Measurements from ENCODE around the gene PPFIA2. TPM values are rescaled to one million over a fixed set of nuclear protein-coding genes. Genes with fewer than 3 reads are reported as not detected.

PPFIA2 gene
- total and polyA plus RNA-seq, 10 of the 15 experiments (the other 5 are each of a cell fraction or from before 2014, with no cell fraction given) = 0.06 to 0.39 (median 0.18) TPM; not detected in 6

DNA sequence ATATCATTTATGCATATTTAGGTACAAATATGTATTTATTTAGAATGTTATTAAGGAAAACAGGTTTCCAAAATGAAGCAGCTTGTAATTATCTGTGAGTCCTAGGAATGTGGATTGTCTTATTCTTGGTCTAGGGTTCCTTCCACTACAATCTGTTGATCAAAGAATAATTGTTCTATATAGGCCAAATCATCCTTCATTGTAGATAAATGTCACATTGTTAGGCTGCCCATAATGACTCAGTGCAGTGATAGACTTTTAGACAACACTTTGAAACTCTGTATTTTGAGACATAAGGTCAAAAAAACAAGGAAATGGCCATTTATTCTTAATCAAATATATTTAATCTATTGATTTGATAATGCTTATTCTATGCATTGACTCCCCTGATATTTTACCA, 398.2 kb downstream of the PPFIA2 start:
- intact Hi-C loops (cut with micrococcal nuclease; ENCODE audit: unreplicated experiment) = no loop called here
- CTCF ChIA-PET = no interaction called here
- ATAC-seq (no peak), DNase-seq (ENCODE audit: low read depth, low spot score) (no peak), FAIRE-seq (no peak)
- no peak overlapping the region for H3K9ac ChIP-seq (ENCODE audit: control insufficient read depth, insufficient read depth, low read length)
- POLR2A ChIA-PET = no interaction called here
- H3K9me3 ChIP-seq (replicated peaks; ENCODE audit: control insufficient read depth, insufficient read depth, low read length) = no peaks in the 10 kb centered on the region
- no peak overlapping the region for H3K4me3 ChIP-seq
- TF ChIP-seq, protein P1, sequence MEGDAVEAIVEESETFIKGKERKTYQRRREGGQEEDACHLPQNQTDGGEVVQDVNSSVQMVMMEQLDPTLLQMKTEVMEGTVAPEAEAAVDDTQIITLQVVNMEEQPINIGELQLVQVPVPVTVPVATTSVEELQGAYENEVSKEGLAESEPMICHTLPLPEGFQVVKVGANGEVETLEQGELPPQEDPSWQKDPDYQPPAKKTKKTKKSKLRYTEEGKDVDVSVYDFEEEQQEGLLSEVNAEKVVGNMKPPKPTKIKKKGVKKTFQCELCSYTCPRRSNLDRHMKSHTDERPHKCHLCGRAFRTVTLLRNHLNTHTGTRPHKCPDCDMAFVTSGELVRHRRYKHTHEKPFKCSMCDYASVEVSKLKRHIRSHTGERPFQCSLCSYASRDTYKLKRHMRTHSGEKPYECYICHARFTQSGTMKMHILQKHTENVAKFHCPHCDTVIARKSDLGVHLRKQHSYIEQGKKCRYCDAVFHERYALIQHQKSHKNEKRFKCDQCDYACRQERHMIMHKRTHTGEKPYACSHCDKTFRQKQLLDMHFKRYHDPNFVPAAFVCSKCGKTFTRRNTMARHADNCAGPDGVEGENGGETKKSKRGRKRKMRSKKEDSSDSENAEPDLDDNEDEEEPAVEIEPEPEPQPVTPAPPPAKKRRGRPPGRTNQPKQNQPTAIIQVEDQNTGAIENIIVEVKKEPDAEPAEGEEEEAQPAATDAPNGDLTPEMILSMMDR (IDR thresholded peaks at IDR 0.05 in 2 of 3, conservative IDR thresholded peaks at IDR 0.05 in 1 of 3; ENCODE audit: control insufficient read depth in 2 of 3, extremely low read depth in 1 of 3, insufficient read depth in 1 of 3, low read depth in 3 of 3, low read length in 3 of 3) = no peak
- TF ChIP-seq SUZ12 (IDR thresholded peaks at IDR 0.05; ENCODE audit: unreplicated experiment) (no peak), SIX5 (IDR thresholded peaks at IDR 0.05; ENCODE audit: low read depth, low read length, severe bottlenecking) (no peak), NRF1 (conservative IDR thresholded peaks at IDR 0.05; ENCODE audit: low read depth, low read length) (no peak), GABPA (IDR thresholded peaks at IDR 0.05; ENCODE audit: low read depth) (no peak), ZNF207 (IDR thresholded peaks at IDR 0.05; ENCODE audit: borderline replicate concordance) (no peak), POLR2A (IDR thresholded peaks at IDR 0.05; ENCODE audit: low read depth, low read length) (no peak), HDGF (IDR thresholded peaks at IDR 0.05) (no peak), TBL1XR1 (IDR thresholded peaks at IDR 0.05; ENCODE audit: low read depth, low read length) (no peak), TAF1 (IDR thresholded peaks at IDR 0.05; ENCODE audit: borderline replicate concordance, low read depth, low read length) (no peak)
- TF ChIP-seq, protein P2, sequence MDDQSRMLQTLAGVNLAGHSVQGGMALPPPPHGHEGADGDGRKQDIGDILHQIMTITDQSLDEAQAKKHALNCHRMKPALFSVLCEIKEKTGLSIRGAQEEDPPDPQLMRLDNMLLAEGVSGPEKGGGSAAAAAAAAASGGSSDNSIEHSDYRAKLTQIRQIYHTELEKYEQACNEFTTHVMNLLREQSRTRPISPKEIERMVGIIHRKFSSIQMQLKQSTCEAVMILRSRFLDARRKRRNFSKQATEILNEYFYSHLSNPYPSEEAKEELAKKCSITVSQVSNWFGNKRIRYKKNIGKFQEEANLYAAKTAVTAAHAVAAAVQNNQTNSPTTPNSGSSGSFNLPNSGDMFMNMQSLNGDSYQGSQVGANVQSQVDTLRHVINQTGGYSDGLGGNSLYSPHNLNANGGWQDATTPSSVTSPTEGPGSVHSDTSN (IDR thresholded peaks at IDR 0.05; ENCODE audit: insufficient replicate concordance, low read depth, low read length) = no peak
- TF ChIP-seq, protein P3, sequence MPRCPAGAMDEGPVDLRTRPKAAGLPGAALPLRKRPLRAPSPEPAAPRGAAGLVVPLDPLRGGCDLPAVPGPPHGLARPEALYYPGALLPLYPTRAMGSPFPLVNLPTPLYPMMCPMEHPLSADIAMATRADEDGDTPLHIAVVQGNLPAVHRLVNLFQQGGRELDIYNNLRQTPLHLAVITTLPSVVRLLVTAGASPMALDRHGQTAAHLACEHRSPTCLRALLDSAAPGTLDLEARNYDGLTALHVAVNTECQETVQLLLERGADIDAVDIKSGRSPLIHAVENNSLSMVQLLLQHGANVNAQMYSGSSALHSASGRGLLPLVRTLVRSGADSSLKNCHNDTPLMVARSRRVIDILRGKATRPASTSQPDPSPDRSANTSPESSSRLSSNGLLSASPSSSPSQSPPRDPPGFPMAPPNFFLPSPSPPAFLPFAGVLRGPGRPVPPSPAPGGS (IDR thresholded peaks at IDR 0.05; ENCODE audit: borderline replicate concordance, insufficient read depth, low read depth, low read length, poor library complexity, severe bottlenecking) = no peak
- TF ChIP-seq, protein P4, sequence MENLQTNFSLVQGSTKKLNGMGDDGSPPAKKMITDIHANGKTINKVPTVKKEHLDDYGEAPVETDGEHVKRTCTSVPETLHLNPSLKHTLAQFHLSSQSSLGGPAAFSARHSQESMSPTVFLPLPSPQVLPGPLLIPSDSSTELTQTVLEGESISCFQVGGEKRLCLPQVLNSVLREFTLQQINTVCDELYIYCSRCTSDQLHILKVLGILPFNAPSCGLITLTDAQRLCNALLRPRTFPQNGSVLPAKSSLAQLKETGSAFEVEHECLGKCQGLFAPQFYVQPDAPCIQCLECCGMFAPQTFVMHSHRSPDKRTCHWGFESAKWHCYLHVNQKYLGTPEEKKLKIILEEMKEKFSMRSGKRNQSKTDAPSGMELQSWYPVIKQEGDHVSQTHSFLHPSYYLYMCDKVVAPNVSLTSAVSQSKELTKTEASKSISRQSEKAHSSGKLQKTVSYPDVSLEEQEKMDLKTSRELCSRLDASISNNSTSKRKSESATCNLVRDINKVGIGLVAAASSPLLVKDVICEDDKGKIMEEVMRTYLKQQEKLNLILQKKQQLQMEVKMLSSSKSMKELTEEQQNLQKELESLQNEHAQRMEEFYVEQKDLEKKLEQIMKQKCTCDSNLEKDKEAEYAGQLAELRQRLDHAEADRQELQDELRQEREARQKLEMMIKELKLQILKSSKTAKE (IDR thresholded peaks at IDR 0.05; ENCODE audit: low read depth, poor library complexity, severe bottlenecking) = no peak
- TF ChIP-seq, protein P5, sequence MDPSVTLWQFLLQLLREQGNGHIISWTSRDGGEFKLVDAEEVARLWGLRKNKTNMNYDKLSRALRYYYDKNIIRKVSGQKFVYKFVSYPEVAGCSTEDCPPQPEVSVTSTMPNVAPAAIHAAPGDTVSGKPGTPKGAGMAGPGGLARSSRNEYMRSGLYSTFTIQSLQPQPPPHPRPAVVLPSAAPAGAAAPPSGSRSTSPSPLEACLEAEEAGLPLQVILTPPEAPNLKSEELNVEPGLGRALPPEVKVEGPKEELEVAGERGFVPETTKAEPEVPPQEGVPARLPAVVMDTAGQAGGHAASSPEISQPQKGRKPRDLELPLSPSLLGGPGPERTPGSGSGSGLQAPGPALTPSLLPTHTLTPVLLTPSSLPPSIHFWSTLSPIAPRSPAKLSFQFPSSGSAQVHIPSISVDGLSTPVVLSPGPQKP (IDR thresholded peaks at IDR 0.05; ENCODE audit: low read depth, low read length) = no peak
- H3K27me3 ChIP-seq (replicated peaks in 1 of 2; ENCODE audit: control insufficient read depth in 2 of 2, insufficient read depth in 2 of 2, low read length in 1 of 2) = no peaks in the 10 kb centered on the region
- H2AFZ ChIP-seq (ENCODE audit: control insufficient read depth, low read depth, low read length) = no peak overlapping the region
- H3K4me2 ChIP-seq (ENCODE audit: control insufficient read depth, insufficient read depth) = no peak overlapping the region
- H3K79me2 ChIP-seq (ENCODE audit: control insufficient read depth, insufficient read depth, low read length) = no peaks in the 10 kb centered on the region
- RAD21 ChIA-PET (ENCODE audit: unreplicated experiment) = no interaction called here
- no peak overlapping the region for H3K27ac ChIP-seq (ENCODE audit: control insufficient read depth, insufficient read depth)
- SMC1A ChIA-PET (ENCODE audit: uncharacterized antibody, unreplicated experiment) = no interaction called here
- no peaks in the 10 kb centered on the region for H3K36me3 ChIP-seq (ENCODE audit: control insufficient read depth in 2 of 2, insufficient read depth in 2 of 2, low read length in 1 of 2)
- H3K4me1 ChIP-seq (ENCODE audit: control insufficient read depth, insufficient read depth, low read length) = no peaks in the 10 kb centered on the region
- no TSS peak for BruUV-seq (replicated peaks)
- H4K20me1 ChIP-seq (ENCODE audit: control insufficient read depth, insufficient read depth) = no peaks in the 10 kb centered on the region
- in situ Hi-C loops (cut with MboI) = no loop called here

Measured in GM12878 (cell line).